GM12878 (cell line): ENCODE measurements around the gene MEIS2. TPM values are rescaled to one million over a fixed set of nuclear protein-coding genes. Genes with fewer than 3 reads are reported as not detected.

Experiments
- ATAC-seq: fragments of 200-7000 bp; cut with Tn5 transposase; 3 replicates; pipeline ENCODE4 v1.9.1; 2020; ENCODE audit warnings: mild to moderate bottlenecking, moderate library complexity
- BruUV-seq: library from RNA; stranded (reverse); fragments of 400-500 nt; replicated peaks from 2 replicates; lab custom pipeline; 2021; lab: Mats Ljungman, UMichigan
- CTCF ChIA-PET: fragments of 300-600 bp; sonication (Branson Sonifier 250); formaldehyde crosslinking; extraction: SDS; loops from one replicate; lab custom pipeline; 2021; ENCODE audit warnings: inconsistent platforms; lab: Yijun Ruan, JAX
- POLR2A ChIA-PET: fragments of 350-600 bp; formaldehyde crosslinking; extraction: SDS; loops from one replicate; lab custom pipeline; 2021; ENCODE audit warnings: inconsistent platforms; lab: Charles Lee
- RAD21 ChIA-PET: fragments of 300-600 bp; sonication (Branson Sonifier 250); formaldehyde crosslinking; loops from one replicate; lab custom pipeline; 2023; ENCODE audit warnings: antibody characterized with exemption; ENCODE audit not compliant: unreplicated experiment; lab: Charles Lee
- SMC1A ChIA-PET: fragments of 300-600 bp; sonication (Branson Sonifier 250); formaldehyde crosslinking; loops from one replicate; lab custom pipeline; 2023; ENCODE audit not compliant: unreplicated experiment, uncharacterized antibody; lab: Charles Lee
- DNase-seq: peaks from one replicate; pipeline ENCODE4 v3.0.0-alpha.2; 2011; ENCODE audit warnings: low read depth, low spot score
- FAIRE-seq: peaks from 3 replicates; lab custom pipeline; 2011; peaks lifted over from hg19 to GRCh38; lab: Jason Lieb, UNC
- H2AFZ ChIP-seq: 2 replicates; pipeline ENCODE4 v1.6.0; 2011; ENCODE audit warnings: low read depth, low read length, control low read depth; ENCODE audit not compliant: control insufficient read depth
- H3K27ac ChIP-seq: 2 replicates; pipeline ENCODE4 v1.5.1; 2011; ENCODE audit warnings: control low read depth; ENCODE audit not compliant: control insufficient read depth, insufficient read depth
- H3K27me3 ChIP-seq, 2 experiments: replicated peaks in 1 of 2; 2 replicates each; pipeline versions ENCODE4 v1.6.0 to v1.6.1; 2011; ENCODE audit warnings: low read length in 1 of 2; ENCODE audit not compliant: control insufficient read depth in 2 of 2, insufficient read depth in 2 of 2
- H3K36me3 ChIP-seq, 2 experiments: 2 replicates each; pipeline ENCODE4 v1.5.1; 2011; ENCODE audit warnings: low read length in 1 of 2; ENCODE audit not compliant: control insufficient read depth in 2 of 2, insufficient read depth in 2 of 2
- H3K4me1 ChIP-seq: 2 replicates; pipeline ENCODE4 v1.6.1; 2011; ENCODE audit warnings: mild to moderate bottlenecking, low read length, moderate library complexity, mixed read lengths; ENCODE audit not compliant: control insufficient read depth, insufficient read depth
- H3K4me2 ChIP-seq: 2 replicates; pipeline ENCODE4 v1.6.0; 2011; ENCODE audit warnings: control low read depth; ENCODE audit not compliant: control insufficient read depth, insufficient read depth
- H3K4me3 ChIP-seq: fragments of 200-600 bp; sonication (generic); 2 replicates; pipeline ENCODE4 v1.5.1; 2016
- H3K79me2 ChIP-seq: 2 replicates; pipeline ENCODE4 v1.6.0; 2011; ENCODE audit warnings: low read length; ENCODE audit not compliant: control insufficient read depth, insufficient read depth
- H3K9ac ChIP-seq: 2 replicates; pipeline ENCODE4 v1.8.0; 2011; ENCODE audit warnings: low read length, control low read depth, mixed read lengths; ENCODE audit not compliant: control insufficient read depth, insufficient read depth
- H3K9me3 ChIP-seq: replicated peaks from 3 replicates; pipeline ENCODE4 v1.5.1; 2011; ENCODE audit warnings: mild to moderate bottlenecking, low read length; ENCODE audit not compliant: control insufficient read depth, insufficient read depth
- H4K20me1 ChIP-seq: 2 replicates; pipeline ENCODE4 v1.6.0; 2011; ENCODE audit not compliant: control insufficient read depth, insufficient read depth
- BCL3 ChIP-seq: IDR thresholded peaks from 2 replicates; pipeline ENCODE4 v1.6.1; 2011; ENCODE audit warnings: borderline replicate concordance, low read depth, mild to moderate bottlenecking, moderate library complexity, low read length; ENCODE audit not compliant: insufficient read depth, poor library complexity, severe bottlenecking
- CTCF ChIP-seq, 3 experiments: IDR thresholded peaks in 2 of 3; conservative IDR thresholded peaks in 1 of 3; 2 replicates each; pipeline ENCODE4 v1.5.1; 2011; ENCODE audit warnings: low read depth in 3 of 3, low read length in 3 of 3, mild to moderate bottlenecking in 3 of 3, control low read depth in 2 of 3, moderate library complexity in 2 of 3, inconsistent platforms in 1 of 3, mixed read lengths in 1 of 3; ENCODE audit not compliant: control insufficient read depth in 2 of 3, insufficient read depth in 1 of 3; ENCODE audit errors: extremely low read depth in 1 of 3
- HDGF ChIP-seq: fragments of 450-650 bp; IDR thresholded peaks from 2 replicates; pipeline ENCODE4 v1.6.1; 2016; ENCODE audit warnings: antibody characterized with exemption
- IRF5 ChIP-seq: fragments of 450-650 bp; IDR thresholded peaks from 2 replicates; pipeline ENCODE4 v1.6.1; 2017; ENCODE audit warnings: borderline replicate concordance
- POU2F2 ChIP-seq: IDR thresholded peaks from 3 replicates; pipeline ENCODE4 v1.6.1; 2011; ENCODE audit warnings: low read depth, mild to moderate bottlenecking, low read length, borderline replicate concordance
- SMC3 ChIP-seq: IDR thresholded peaks from 2 replicates; pipeline ENCODE4 v1.6.1; 2011; ENCODE audit warnings: low read length, improper control_type of control experiment, borderline replicate concordance
- ZBTB33 ChIP-seq: fragments of 450-650 bp; IDR thresholded peaks from 2 replicates; pipeline ENCODE4 v1.6.1; 2017; ENCODE audit warnings: mild to moderate bottlenecking
- ZNF207 ChIP-seq: fragments of 450-650 bp; IDR thresholded peaks from 2 replicates; pipeline ENCODE4 v1.6.1; 2014; ENCODE audit warnings: antibody characterized with exemption, mild to moderate bottlenecking, borderline replicate concordance
- WGBS: methylation state at CpG from one replicate; pipeline ENCODE4 v1.1.6; 2016; ENCODE audit warnings: low lambda C conversion rate; ENCODE audit not compliant: insufficient replicate concordance, insufficient coverage; ENCODE audit errors: missing lambda C conversion rate; 5-methylcytosine and 5-hydroxymethylcytosine counted together
- in situ Hi-C: fragments of 300-500 bp; cut with MboI; formaldehyde crosslinking; loops from 9 replicates; pipeline ENCODE4 v1.14.3; 2018; ENCODE audit warnings: mixed read lengths
- intact Hi-C: fragments of 100-400 bp; cut with micrococcal nuclease; formaldehyde crosslinking; loops from one replicate; pipeline ENCODE4 v1.14.2; 2022; ENCODE audit not compliant: unreplicated experiment
- polyA plus RNA-seq, 11 experiments: library from polyadenylated mRNA; depleted of rRNA in 4 of 11; unstranded in 6 of 11; stranded (reverse) in 5 of 11; fragments of >200 nt; fragmentation: Nextera tagmentation in 4 of 11; fragmentation: Illumina TruSeq in 1 of 11; extraction: Ambion mirVana in 4 of 11; extraction: Trizol in 1 of 11; gene quantifications; 1 replicate in 1 of 11; 2 replicates in 10 of 11; pipeline versions ENCODE4 v1.2.1 to v1.2.3, GENCODE V29; 2011 to 2016; ENCODE audit warnings: inconsistent platforms in 2 of 11, missing spikeins in 2 of 11, low read depth in 1 of 11
- total RNA-seq, 4 experiments: library from RNA; depleted of rRNA in 3 of 4; stranded (reverse); fragments of >200 nt in 3 of 4; fragmentation: Illumina TruSeq in 1 of 4; extraction: Trizol in 1 of 4; gene quantifications; 2 replicates each; pipeline versions ENCODE4 v1.2.1 to v1.2.3, GENCODE V29; 2013 to 2021

Gene MEIS2
- total and polyA plus RNA-seq, 10 of the 15 experiments (the other 5 are each of a cell fraction or from before 2014, with no cell fraction given) = 9.2 to 54.0 (median 20.4) TPM

GRCh38 chr15:37002041-37002672, 98.2 kb downstream of the MEIS2 start:
- POLR2A ChIA-PET = no interaction called here
- in situ Hi-C loops = no loop called here

GRCh38 chr15:37001417-37001816, 98.9 kb downstream of the MEIS2 start:
- CTCF ChIA-PET = no interaction called here
- SMC1A ChIA-PET = no interaction called here
- in situ Hi-C loops = no loop called here
- intact Hi-C loops = no loop called here
- DNase-seq = no peak
- Histone ChIP-seq H3K4me3 (no peak overlapping the region), H3K27me3 (no peaks in the 10 kb centered on the region), H3K27ac (no peak overlapping the region), H2AFZ (no peak overlapping the region), H3K9ac (no peak overlapping the region), H3K79me2 (no peaks in the 10 kb centered on the region), H3K9me3 (no peaks in the 10 kb centered on the region), H3K4me2 (no peak overlapping the region), H4K20me1 (no peaks in the 10 kb centered on the region), H3K36me3 (peaks cover 0 to 3% of the 10 kb centered on the region in 2 experiments; a peak in 2 of 4 replicates), H3K4me1 (no peaks in the 10 kb centered on the region)
- POLR2A ChIA-PET = no interaction called here
- ATAC-seq = no peak
- no peak for FAIRE-seq
- RAD21 ChIA-PET = no interaction called here
- BruUV-seq = no TSS peak
- TF ChIP-seq ZNF207 (no peak), IRF5 (no peak), SMC3 (no peak), BCL3 (no peak), CTCF (IDR thresholded peaks at IDR 0.05 in 2 of 3, conservative IDR thresholded peaks at IDR 0.05 in 1 of 3; ENCODE audit: control insufficient read depth in 2 of 3, extremely low read depth in 1 of 3, insufficient read depth in 1 of 3, low read depth in 3 of 3, low read length in 3 of 3) (no peak)

More at GRCh38 chr15:37002041-37002672, 98.2 kb downstream of the MEIS2 start:
- no peaks in the 10 kb centered on the region for H3K9me3 ChIP-seq
- H4K20me1 ChIP-seq = no peaks in the 10 kb centered on the region
- TF ChIP-seq ZBTB33 (no peak), POU2F2 (no peak), HDGF (no peak)
- ChIA-PET RAD21 (no interaction called here), SMC1A (no interaction called here), CTCF (no interaction called here)
- ATAC-seq = no peak
- H2AFZ ChIP-seq = no peak overlapping the region
- FAIRE-seq = no peak
- no peaks in the 10 kb centered on the region for H3K4me1 ChIP-seq
- 31% methylated on average over 4 of the region's 4 CpGs for WGBS
- no peak for DNase-seq
- H3K9ac ChIP-seq = no peak overlapping the region
- no peak overlapping the region for H3K27ac ChIP-seq
- no peak overlapping the region for H3K4me2 ChIP-seq
- BruUV-seq = no TSS peak
- no peaks in the 10 kb centered on the region for H3K79me2 ChIP-seq
- H3K36me3 ChIP-seq = peaks cover 0 to 3% of the 10 kb centered on the region in 2 experiments; a peak in 2 of 4 replicates
- no peak overlapping the region for H3K4me3 ChIP-seq
- intact Hi-C loops = no loop called here
- no peaks in the 10 kb centered on the region for H3K27me3 ChIP-seq
